ENCODE data around the gene ROCK2. TPM values are rescaled to one million over a fixed set of nuclear protein-coding genes. Genes with fewer than 3 reads are reported as not detected.

Gene ROCK2
- polyA plus RNA-seq, 1 of the 3 experiments (the other 2 are of a cell fraction) = 4.2 TPM

GRCh38 chr2:11147263-11147662, 197.2 kb downstream of the ROCK2 start:
- 33% methylated on average over 3 of the region's 3 CpGs for WGBS (ENCODE audit: low lambda C conversion rate)
- CTCF ChIA-PET = interaction anchor here (1.2 to 7.8 kb wide), 2 partner anchors 14 to 435 kb away, joined by 3 to 81 read pairs; a partner anchor contains a TSS
- POLR2A ChIA-PET = no interaction called here

DNA sequence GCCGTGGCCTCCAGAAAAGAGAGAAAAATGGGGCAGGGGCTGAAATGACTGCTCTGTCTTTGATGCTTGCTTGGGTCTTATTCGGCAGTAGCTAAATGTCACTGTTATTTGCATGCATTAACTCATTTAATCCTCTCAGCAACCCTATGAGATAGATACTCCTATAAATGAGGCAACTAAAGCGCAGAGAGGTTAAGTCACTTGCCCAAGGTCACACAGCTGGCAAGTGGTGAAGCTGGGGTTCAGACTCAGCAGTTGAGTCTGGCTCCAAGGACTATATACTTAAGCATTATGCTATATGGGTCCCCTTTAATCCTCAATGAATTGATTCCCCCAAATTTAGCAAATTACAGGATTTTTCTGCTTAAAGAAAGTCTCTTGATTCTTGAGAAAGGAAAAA, 198.4 kb downstream of the ROCK2 start:
- Histone ChIP-seq H3K27me3 (ENCODE audit: insufficient read depth) (no peaks in the 10 kb centered on the region), H3K9me3 (no peaks in the 10 kb centered on the region), H3F3A (replicated peaks; ENCODE audit: insufficient read depth) (peaks cover 6% of the 10 kb centered on the region), H3K4me3 (ENCODE audit: low read depth in 2 of 2, low read length in 1 of 2) (no peak overlapping the region), H4K20me1 (ENCODE audit: insufficient read depth) (no peaks in the 10 kb centered on the region), H3K9ac (no peak overlapping the region), H3K27ac (ENCODE audit: low read depth in 2 of 2, low read length in 1 of 2) (no peak overlapping the region), H3K79me2 (ENCODE audit: insufficient read depth) (no peaks in the 10 kb centered on the region), H2AFZ (ENCODE audit: low read depth) (no peak overlapping the region), H3K4me1 (ENCODE audit: control insufficient read depth in 1 of 2, insufficient read depth in 2 of 2, low read depth in 1 of 2, low read length in 1 of 2) (no peaks in the 10 kb centered on the region), H3K4me2 (no peak overlapping the region), H3K9me2 (no peaks in the 10 kb centered on the region), H3K36me3 (replicated peaks in 1 of 2; ENCODE audit: control insufficient read depth in 1 of 2, insufficient read depth in 2 of 2, low read length in 1 of 2) (no peaks in the 10 kb centered on the region)
- DNase-seq = no peak
- TF ChIP-seq CHD2 (IDR thresholded peaks at IDR 0.05; ENCODE audit: low read length, partially characterized antibody) (no peak), ELF1 (IDR thresholded peaks at IDR 0.05) (no peak), GATA2 (CRISPR knock-in tag; IDR thresholded peaks at IDR 0.05) (no peak)
- ChIA-PET POLR2A (no interaction called here), CTCF (interaction anchor here (1.0 to 7.8 kb wide), 2 partner anchors 13 to 266 kb away, joined by 4 to 81 read pairs; a partner anchor contains a TSS)
- WGBS (ENCODE audit: low lambda C conversion rate) = 84% methylated on average over 3 of the region's 3 CpGs

More at GRCh38 chr2:11147263-11147662, 197.2 kb downstream of the ROCK2 start:
- Histone ChIP-seq H3K27me3 (ENCODE audit: insufficient read depth) (no peaks in the 10 kb centered on the region), H3K9me2 (no peaks in the 10 kb centered on the region), H4K20me1 (ENCODE audit: insufficient read depth) (no peaks in the 10 kb centered on the region), H3K4me1 (ENCODE audit: control insufficient read depth in 1 of 2, insufficient read depth in 2 of 2, low read depth in 1 of 2, low read length in 1 of 2) (no peaks in the 10 kb centered on the region), H3K27ac (ENCODE audit: low read depth in 2 of 2, low read length in 1 of 2) (no peak overlapping the region), H3K4me2 (no peak overlapping the region), H3F3A (replicated peaks; ENCODE audit: insufficient read depth) (peaks cover 3% of the 10 kb centered on the region), H2AFZ (ENCODE audit: low read depth) (no peak overlapping the region), H3K4me3 (ENCODE audit: low read depth in 2 of 2, low read length in 1 of 2) (no peak overlapping the region), H3K9me3 (no peaks in the 10 kb centered on the region), H3K36me3 (replicated peaks in 1 of 2; ENCODE audit: control insufficient read depth in 1 of 2, insufficient read depth in 2 of 2, low read length in 1 of 2) (no peaks in the 10 kb centered on the region), H3K9ac (no peak overlapping the region), H3K79me2 (ENCODE audit: insufficient read depth) (no peaks in the 10 kb centered on the region)
- TF ChIP-seq EP300 (IDR thresholded peaks at IDR 0.05; ENCODE audit: borderline replicate concordance in 1 of 2, low read depth in 1 of 2, low read length in 1 of 2) (no peak), NRF1 (IDR thresholded peaks at IDR 0.05; ENCODE audit: low read depth, low read length) (no peak), FOXJ3 (CRISPR knock-in tag; IDR thresholded peaks at IDR 0.05) (no peak), ZBTB33 (IDR thresholded peaks at IDR 0.05; ENCODE audit: borderline replicate concordance, low read depth) (no peak), ELF1 (IDR thresholded peaks at IDR 0.05) (no peak), SMC3 (IDR thresholded peaks at IDR 0.05; ENCODE audit: low read depth, low read length) (no peak), CHD2 (IDR thresholded peaks at IDR 0.05; ENCODE audit: low read length, partially characterized antibody) (no peak)
- TF ChIP-seq, protein P1, sequence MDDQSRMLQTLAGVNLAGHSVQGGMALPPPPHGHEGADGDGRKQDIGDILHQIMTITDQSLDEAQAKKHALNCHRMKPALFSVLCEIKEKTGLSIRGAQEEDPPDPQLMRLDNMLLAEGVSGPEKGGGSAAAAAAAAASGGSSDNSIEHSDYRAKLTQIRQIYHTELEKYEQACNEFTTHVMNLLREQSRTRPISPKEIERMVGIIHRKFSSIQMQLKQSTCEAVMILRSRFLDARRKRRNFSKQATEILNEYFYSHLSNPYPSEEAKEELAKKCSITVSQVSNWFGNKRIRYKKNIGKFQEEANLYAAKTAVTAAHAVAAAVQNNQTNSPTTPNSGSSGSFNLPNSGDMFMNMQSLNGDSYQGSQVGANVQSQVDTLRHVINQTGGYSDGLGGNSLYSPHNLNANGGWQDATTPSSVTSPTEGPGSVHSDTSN (IDR thresholded peaks at IDR 0.05) = no peak
- DNase-seq = no peak

Data from SK-N-SH (cell line).